Gastrocnemius medialis (tissue), 4 donors: Measurements from ENCODE around the gene LUZP1.

ENCODE experiments used
- POLR2A ChIP-seq, 2 donors: fragments of 450-650 bp; IDR thresholded peaks; one replicate each; pipeline ENCODE4 v1.6.1; 2017; ENCODE audit warnings: antibody characterized with exemption in 2 of 2, mild to moderate bottlenecking in 2 of 2, moderate library complexity in 2 of 2
- TF ChIP-seq, protein P1 (sequence below), 5 experiments: fragments of 450-650 bp in 3 of 5; fragments of 200-600 bp in 2 of 5; sonication (generic) in 2 of 5; IDR thresholded peaks in 4 of 5; conservative IDR thresholded peaks in 1 of 5; 1 replicate in 4 of 5; 2 replicates in 1 of 5; pipeline ENCODE4 v1.5.1; 2016 to 2019; ENCODE audit warnings: antibody characterized with exemption in 5 of 5, mild to moderate bottlenecking in 3 of 5, moderate library complexity in 3 of 5

DNA sequence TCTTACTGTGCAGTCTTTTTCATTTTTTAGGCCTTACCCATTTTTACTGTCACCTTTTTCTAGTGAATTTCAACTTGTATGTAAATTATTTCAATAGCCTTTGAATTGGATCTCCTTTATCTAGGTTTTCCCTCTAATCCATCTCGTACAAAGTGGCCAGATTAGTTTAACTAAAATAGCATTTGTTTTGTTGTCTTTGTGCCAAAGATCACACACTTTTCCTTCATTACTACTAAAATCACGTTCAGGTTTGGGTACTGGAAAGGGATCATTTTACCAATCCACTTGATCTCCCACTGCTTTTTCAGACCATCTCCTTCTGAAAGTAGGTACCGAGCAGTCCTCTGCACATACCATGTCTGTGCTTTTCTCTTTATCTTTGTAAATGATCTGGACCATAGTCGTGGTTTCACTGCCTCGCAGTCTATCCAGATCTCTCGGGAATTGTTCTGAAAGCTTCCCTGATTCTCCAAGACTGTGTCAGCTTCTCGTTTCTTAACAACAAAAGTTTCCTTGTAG lies 129.3 kb downstream of the LUZP1 start:
- TF ChIP-seq, protein P1, sequence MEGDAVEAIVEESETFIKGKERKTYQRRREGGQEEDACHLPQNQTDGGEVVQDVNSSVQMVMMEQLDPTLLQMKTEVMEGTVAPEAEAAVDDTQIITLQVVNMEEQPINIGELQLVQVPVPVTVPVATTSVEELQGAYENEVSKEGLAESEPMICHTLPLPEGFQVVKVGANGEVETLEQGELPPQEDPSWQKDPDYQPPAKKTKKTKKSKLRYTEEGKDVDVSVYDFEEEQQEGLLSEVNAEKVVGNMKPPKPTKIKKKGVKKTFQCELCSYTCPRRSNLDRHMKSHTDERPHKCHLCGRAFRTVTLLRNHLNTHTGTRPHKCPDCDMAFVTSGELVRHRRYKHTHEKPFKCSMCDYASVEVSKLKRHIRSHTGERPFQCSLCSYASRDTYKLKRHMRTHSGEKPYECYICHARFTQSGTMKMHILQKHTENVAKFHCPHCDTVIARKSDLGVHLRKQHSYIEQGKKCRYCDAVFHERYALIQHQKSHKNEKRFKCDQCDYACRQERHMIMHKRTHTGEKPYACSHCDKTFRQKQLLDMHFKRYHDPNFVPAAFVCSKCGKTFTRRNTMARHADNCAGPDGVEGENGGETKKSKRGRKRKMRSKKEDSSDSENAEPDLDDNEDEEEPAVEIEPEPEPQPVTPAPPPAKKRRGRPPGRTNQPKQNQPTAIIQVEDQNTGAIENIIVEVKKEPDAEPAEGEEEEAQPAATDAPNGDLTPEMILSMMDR (IDR thresholded peaks at IDR 0.05 in 4 of 5, conservative IDR thresholded peaks at IDR 0.05 in 1 of 5) = no peak
- no peak for TF ChIP-seq POLR2A (IDR thresholded peaks at IDR 0.05)
